SU-DHL-6 (cell line): ENCODE data around the gene ARCN1.

Experiments used
- H2AFZ ChIP-seq: fragments of 200-600 bp; sonication (generic); 2 replicates; pipeline ENCODE4 v1.6.1; 2014; ENCODE audit warnings: low read depth, mild to moderate bottlenecking, moderate library complexity, mixed read lengths, antibody characterized with exemption, low read length; ENCODE audit not compliant: severe bottlenecking
- H3F3A ChIP-seq: fragments of 200-600 bp; shearing (Covaris generic); 2 replicates; pipeline ENCODE4 v1.6.0; 2016; ENCODE audit warnings: antibody characterized with exemption, mild to moderate bottlenecking; ENCODE audit not compliant: insufficient read depth
- H3K27ac ChIP-seq: fragments of 200-600 bp; sonication (generic); 2 replicates; pipeline ENCODE4 v1.5.1; 2016; ENCODE audit warnings: low read depth, mild to moderate bottlenecking, low read length, moderate library complexity, mixed read lengths
- H3K27me3 ChIP-seq: fragments of 200-600 bp; sonication (generic), shearing (Covaris generic); 2 replicates; pipeline ENCODE4 v1.6.0; 2014; ENCODE audit warnings: mild to moderate bottlenecking, low read length
- H3K36me3 ChIP-seq: fragments of 200-600 bp; sonication (generic); 2 replicates; pipeline ENCODE4 v1.6.1; 2014; ENCODE audit warnings: mild to moderate bottlenecking, low read length, mixed read lengths
- H3K4me2 ChIP-seq: fragments of 300-600, 200-600 bp; shearing (Covaris generic), sonication (generic); 2 replicates; pipeline ENCODE4 v1.6.0; 2014; ENCODE audit warnings: low read length, low read depth, mild to moderate bottlenecking; ENCODE audit not compliant: poor library complexity, severe bottlenecking
- H3K4me3 ChIP-seq: fragments of 200-600 bp; sonication (generic); 2 replicates; pipeline ENCODE4 v1.5.1; 2014; ENCODE audit warnings: antibody characterized with exemption, low read length, mild to moderate bottlenecking, mixed read lengths; ENCODE audit not compliant: insufficient read depth, poor library complexity, severe bottlenecking
- H3K79me2 ChIP-seq: fragments of 200-600 bp; sonication (generic); 2 replicates; pipeline ENCODE4 v1.6.1; 2014; ENCODE audit warnings: mild to moderate bottlenecking, low read length, moderate library complexity; ENCODE audit not compliant: insufficient read depth
- H3K9ac ChIP-seq: fragments of 200-600 bp; sonication (generic); 2 replicates; pipeline ENCODE4 v1.7.0; 2014; ENCODE audit warnings: mild to moderate bottlenecking, low read length
- H3K9me2 ChIP-seq: fragments of 200-600 bp; sonication (generic); replicated peaks from 2 replicates; pipeline ENCODE4 v1.6.1; 2014; ENCODE audit warnings: low read length; ENCODE audit not compliant: insufficient read depth
- H3K9me3 ChIP-seq: fragments of 200-600 bp; sonication (generic); 2 replicates; pipeline ENCODE4 v1.6.1; 2014; ENCODE audit warnings: low read length, mixed read lengths; ENCODE audit not compliant: insufficient read depth
- H4K20me1 ChIP-seq: fragments of 200-600 bp; sonication (generic); 2 replicates; pipeline ENCODE4 v1.6.1; 2014; ENCODE audit warnings: low read depth, mild to moderate bottlenecking, antibody characterized with exemption, low read length, moderate library complexity, mixed read lengths
- CTCF ChIP-seq: fragments of 200-600 bp; sonication (generic); IDR thresholded peaks from one replicate; pipeline ENCODE4 v1.5.1; 2017; ENCODE audit warnings: antibody characterized with exemption, mild to moderate bottlenecking, low read length, moderate library complexity; ENCODE audit not compliant: insufficient read depth, poor library complexity, severe bottlenecking
- EZH2phosphoT487 ChIP-seq: fragments of 200-600 bp; sonication (generic), shearing (Covaris generic); conservative IDR thresholded peaks from 2 replicates; pipeline ENCODE4 v1.6.1; 2018; ENCODE audit warnings: mild to moderate bottlenecking, antibody characterized with exemption, low read length, moderate library complexity, mixed read lengths

The ARCN1 gene

GRCh38 chr11:118545533-118545932 lies 26.7 kb upstream of the ARCN1 start:
- no peak overlapping the region for H3K9ac ChIP-seq
- H2AFZ ChIP-seq = no peak overlapping the region
- H3F3A ChIP-seq = no peaks in the 10 kb centered on the region
- no peaks in the 10 kb centered on the region for H4K20me1 ChIP-seq
- H3K27ac ChIP-seq = no peak overlapping the region
- no peaks in the 10 kb centered on the region for H3K27me3 ChIP-seq
- no peak overlapping the region for H3K4me2 ChIP-seq
- H3K4me3 ChIP-seq = no peak overlapping the region
- no peaks in the 10 kb centered on the region for H3K9me2 ChIP-seq
- TF ChIP-seq CTCF (no peak), EZH2phosphoT487 (no peak)
- no peaks in the 10 kb centered on the region for H3K79me2 ChIP-seq
- no peaks in the 10 kb centered on the region for H3K9me3 ChIP-seq
- H3K36me3 ChIP-seq = no peaks in the 10 kb centered on the region

- Histone ChIP-seq H3K4me2 (no peak overlapping the region), H3K27me3 (no peaks in the 10 kb centered on the region), H3K36me3 (no peaks in the 10 kb centered on the region), H2AFZ (no peak overlapping the region), H4K20me1 (no peaks in the 10 kb centered on the region), H3K4me3 (no peak overlapping the region), H3F3A (no peaks in the 10 kb centered on the region), H3K9me2 (no peaks in the 10 kb centered on the region), H3K9ac (no peak overlapping the region), H3K27ac (no peak overlapping the region), H3K79me2 (no peaks in the 10 kb centered on the region), H3K9me3 (no peaks in the 10 kb centered on the region)
- TF ChIP-seq EZH2phosphoT487 (no peak), CTCF (no peak)
Measured at GRCh38 chr11:118547132-118547531, 25.1 kb upstream of the ARCN1 start.

GRCh38 chr11:118552341-118552740 lies 19.9 kb upstream of the ARCN1 start:
- H3K4me2 ChIP-seq = no peak overlapping the region
- no peaks in the 10 kb centered on the region for H4K20me1 ChIP-seq
- no peaks in the 10 kb centered on the region for H3K36me3 ChIP-seq
- H3K9me3 ChIP-seq = no peaks in the 10 kb centered on the region
- TF ChIP-seq EZH2phosphoT487 (no peak), CTCF (no peak)
- no peaks in the 10 kb centered on the region for H3K9me2 ChIP-seq
- no peak overlapping the region for H3K4me3 ChIP-seq
- H3K79me2 ChIP-seq = no peaks in the 10 kb centered on the region
- H2AFZ ChIP-seq = no peak overlapping the region
- no peak overlapping the region for H3K9ac ChIP-seq
- H3K27ac ChIP-seq = no peak overlapping the region
- no peaks in the 10 kb centered on the region for H3F3A ChIP-seq
- no peaks in the 10 kb centered on the region for H3K27me3 ChIP-seq
